GM10847 (cell line): Measurements from ENCODE around the gene AHCYL1.

ENCODE experiments used
- POLR2A ChIP-seq: IDR thresholded peaks from 2 replicates; pipeline ENCODE4 v1.6.1; 2011; ENCODE audit not compliant: insufficient read length; ENCODE audit errors: extremely low read depth

The AHCYL1 gene

GRCh38 chr1:109984456-109985246, at the start of gene AHCYL1:
AHCYL1 (plus strand) TSS chr1:109984765; CDS start chr1:109985053, 288 bp downstream.
- peak; percentile 86 for TF ChIP-seq POLR2A

GRCh38 chr1:109935451-109935900, 49.1 kb upstream of the AHCYL1 start:
- no peak for TF ChIP-seq POLR2A

DNA sequence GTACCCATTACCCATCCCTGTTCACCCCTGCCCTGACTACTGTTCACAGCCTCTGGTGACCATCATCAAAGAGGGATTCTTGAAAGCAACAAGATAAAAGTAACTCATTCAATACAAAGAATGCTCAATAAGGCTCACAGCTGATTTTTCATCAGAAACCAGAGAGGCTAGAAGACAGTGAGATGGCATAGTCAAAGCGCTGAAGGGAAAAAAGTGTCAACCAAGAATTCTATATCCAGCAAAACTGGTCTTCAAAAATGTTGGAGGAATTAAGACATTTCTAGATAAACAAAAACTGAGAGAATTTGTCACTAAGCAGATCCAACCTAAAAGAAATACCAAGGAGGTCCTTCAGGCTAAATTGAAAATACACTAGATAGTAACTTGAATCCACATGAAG, 46.8 kb upstream of the AHCYL1 start:
- no peak for TF ChIP-seq POLR2A

DNA sequence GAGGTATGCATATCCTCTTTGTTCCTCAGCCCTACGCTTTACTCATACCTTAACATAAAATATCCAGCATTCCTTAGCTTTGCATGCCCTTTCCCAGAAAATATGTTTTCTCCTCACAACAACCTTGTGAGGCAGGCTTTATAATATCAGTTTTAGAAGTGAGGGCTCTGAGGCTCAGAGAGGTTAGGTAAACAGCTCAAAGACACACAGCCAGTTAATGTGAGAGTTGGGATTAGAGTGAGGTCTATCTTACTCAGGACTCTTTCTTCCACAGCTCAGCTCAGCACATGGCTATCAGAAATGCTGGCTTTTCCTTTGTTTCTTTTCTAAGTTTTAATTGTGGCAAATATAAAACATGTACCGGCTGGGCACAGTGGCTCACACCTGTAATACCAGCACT, 46.0 kb upstream of the AHCYL1 start:
- TF ChIP-seq POLR2A: no peak

DNA sequence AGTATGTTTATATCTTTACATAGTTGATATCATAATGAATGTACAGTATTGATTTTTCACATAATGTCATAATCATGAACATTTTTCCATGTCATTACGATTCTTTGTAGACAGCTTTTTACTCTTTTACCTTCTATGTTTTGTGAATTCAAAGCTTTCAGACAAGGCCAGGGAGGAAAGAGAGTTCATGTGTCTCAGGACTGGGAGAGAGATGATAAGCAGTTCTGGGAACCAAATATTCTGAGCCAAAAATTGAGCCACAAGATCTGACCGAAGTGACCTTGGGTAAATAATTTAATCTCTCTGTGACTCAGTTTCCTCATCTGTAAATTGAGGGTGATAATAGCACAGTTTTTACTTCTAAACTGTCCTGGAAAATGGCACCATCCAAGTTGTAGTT, 42.1 kb upstream of the AHCYL1 start:
- no peak for TF ChIP-seq POLR2A

DNA sequence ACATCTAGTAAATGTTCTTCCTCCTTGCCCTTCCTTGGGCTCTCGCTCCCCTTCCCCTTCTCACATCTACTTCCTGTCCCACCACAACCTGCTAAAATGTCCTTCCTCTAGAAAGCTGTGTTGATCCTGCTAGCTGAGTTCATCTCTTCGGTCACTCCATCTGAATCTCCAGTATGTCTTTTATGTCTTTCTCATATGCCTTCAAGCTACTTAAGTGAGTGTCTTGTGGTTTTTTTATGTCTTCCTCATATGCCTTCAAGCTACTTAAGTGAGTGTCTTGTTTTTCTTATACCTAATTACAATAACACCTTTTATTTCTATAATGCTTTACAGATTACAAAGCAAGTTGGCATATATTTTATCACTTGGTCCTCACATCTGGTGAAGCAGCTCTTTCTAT, 40.0 kb upstream of the AHCYL1 start:
- TF ChIP-seq POLR2A: no peak

DNA sequence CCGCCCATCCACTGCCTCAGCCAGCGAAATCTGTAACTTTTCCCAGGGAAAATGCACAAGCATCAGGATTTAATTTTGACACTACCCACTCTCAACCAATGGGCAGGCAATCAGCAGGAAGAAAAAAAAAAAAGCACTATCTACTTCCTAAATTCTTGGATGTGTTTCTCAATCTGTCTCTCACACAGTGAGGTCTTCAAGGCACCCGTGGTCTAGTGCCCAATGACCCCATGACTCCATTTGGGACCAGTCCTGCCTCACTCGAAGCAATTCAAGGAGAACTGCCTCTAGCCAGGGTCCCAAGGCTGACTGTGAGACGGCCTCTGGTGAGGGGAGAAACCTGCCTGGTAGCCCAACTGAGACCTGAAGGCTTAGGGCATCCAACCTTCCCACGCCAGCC, 38.1 kb upstream of the AHCYL1 start:
- TF ChIP-seq POLR2A: no peak

- TF ChIP-seq POLR2A: no peak
Observed at GRCh38 chr1:109947582-109948284, 36.8 kb upstream of the AHCYL1 start.

GRCh38 chr1:109948285-109948630, 36.3 kb upstream of the AHCYL1 start:
- TF ChIP-seq POLR2A: no peak

DNA sequence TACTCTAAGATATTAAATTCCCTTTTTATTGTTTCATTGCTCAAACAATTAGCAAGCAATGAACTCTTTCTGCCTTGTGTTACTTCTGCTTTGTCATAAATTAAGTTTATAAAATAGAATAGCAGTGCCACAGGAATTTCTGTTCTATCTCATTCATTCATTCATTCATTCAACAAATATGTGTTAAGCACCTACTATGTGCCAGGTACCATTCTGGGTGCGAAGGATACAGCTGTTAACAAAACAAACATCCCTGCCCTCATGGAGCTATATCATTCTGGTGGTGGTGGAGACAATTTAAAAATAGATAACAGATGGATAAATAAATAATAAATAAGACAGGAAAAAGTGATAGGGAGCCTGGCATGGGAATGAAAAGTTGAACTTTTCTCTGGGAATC, 34.5 kb upstream of the AHCYL1 start:
- no peak for TF ChIP-seq POLR2A

DNA sequence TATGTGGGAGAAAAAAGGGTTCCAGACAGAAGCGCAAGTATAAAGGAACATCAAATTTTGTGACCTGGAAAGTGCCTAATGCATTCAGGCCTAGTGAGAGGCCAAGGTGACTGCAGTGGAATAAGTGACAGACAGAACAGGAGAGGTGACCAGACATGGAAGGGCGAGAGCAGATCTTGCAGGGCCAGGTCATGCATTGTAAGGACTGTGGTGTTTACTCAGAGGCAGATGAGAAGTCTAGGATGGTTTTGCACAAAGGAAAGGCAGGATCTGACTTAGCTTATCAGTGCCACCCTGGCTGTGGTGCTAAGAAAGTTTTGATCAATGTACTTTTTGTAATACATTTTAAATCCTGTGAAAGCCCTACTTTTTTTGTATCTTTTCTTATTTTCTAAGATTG, 34.1 kb upstream of the AHCYL1 start:
- TF ChIP-seq POLR2A: no peak

DNA sequence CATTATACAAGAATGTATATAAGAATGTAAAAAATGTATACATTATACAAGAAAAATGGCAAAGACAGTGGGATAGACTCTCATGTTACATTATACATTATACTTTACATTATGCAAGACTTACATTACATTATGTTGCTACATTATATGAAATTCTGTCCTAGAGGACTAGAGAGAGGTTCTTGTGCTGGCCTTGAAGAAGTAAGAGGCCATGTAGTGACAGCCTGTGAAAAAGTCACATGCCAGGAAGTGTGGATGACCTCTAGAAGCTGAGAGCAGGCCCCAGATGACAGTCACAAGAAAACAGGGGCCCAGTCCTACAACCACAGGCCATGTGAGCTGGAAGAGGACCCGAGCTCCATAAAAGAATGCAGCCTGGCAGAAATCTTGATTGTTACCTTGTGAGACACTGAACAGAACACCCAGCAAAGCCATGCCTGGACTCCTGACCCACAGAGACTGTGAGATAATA, 30.5 kb upstream of the AHCYL1 start:
- no peak for TF ChIP-seq POLR2A

- TF ChIP-seq POLR2A: no peak
Observed at GRCh38 chr1:109959632-109959973, 25.0 kb upstream of the AHCYL1 start.

- TF ChIP-seq POLR2A: no peak
Observed at GRCh38 chr1:109959974-109960744, 24.4 kb upstream of the AHCYL1 start.

GRCh38 chr1:109960745-109961094, 23.8 kb upstream of the AHCYL1 start:
- TF ChIP-seq POLR2A: no peak

DNA sequence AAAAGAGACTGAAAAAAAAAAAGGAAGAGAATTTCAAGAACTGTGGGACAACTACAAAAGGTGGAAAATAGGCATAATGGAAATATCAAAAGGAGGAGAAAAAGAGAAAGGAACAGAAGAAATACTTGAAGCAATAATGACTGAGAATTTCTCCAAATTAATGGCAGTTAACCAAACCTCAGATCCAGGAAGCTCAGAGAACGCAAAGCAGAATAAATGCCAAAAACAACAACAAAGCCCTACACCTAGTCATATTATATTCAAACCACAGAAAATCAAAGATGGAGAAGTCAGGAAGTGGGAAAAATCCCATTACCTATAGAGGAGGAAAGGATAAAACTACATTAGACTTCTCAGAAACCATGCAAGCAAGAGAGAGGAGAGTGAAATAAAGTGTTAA, 20.7 kb upstream of the AHCYL1 start:
- TF ChIP-seq POLR2A: no peak
